Astrocyte of the cerebellum (primary cell): ENCODE measurements around the gene TNFAIP6.

Experiments
- DNase-seq: peaks from one replicate; pipeline ENCODE4 v3.0.0-alpha.2; 2011; ENCODE audit warnings: low read depth
- H3K4me3 ChIP-seq: 2 replicates; pipeline ENCODE4 v1.5.1; 2011; ENCODE audit warnings: mild to moderate bottlenecking, low read depth, low read length, moderate library complexity
- in situ Hi-C: cut with HindIII; loops from 2 replicates; pipeline ENCODE4 v1.10.0; 2017; ENCODE audit warnings: low sequenced_read_pairs
- TF ChIP-seq, protein P1 (sequence below): IDR thresholded peaks from 2 replicates; pipeline ENCODE4 v1.5.1; 2012; ENCODE audit warnings: low read length, low read depth, moderate library complexity, mild to moderate bottlenecking; ENCODE audit errors: missing control alignments

TNFAIP6 gene

GRCh38 chr2:151359768-151360461 lies 2.5 kb downstream of the TNFAIP6 start:
- no peak overlapping the region for H3K4me3 ChIP-seq
- no peak for DNase-seq
- TF ChIP-seq, protein P1, sequence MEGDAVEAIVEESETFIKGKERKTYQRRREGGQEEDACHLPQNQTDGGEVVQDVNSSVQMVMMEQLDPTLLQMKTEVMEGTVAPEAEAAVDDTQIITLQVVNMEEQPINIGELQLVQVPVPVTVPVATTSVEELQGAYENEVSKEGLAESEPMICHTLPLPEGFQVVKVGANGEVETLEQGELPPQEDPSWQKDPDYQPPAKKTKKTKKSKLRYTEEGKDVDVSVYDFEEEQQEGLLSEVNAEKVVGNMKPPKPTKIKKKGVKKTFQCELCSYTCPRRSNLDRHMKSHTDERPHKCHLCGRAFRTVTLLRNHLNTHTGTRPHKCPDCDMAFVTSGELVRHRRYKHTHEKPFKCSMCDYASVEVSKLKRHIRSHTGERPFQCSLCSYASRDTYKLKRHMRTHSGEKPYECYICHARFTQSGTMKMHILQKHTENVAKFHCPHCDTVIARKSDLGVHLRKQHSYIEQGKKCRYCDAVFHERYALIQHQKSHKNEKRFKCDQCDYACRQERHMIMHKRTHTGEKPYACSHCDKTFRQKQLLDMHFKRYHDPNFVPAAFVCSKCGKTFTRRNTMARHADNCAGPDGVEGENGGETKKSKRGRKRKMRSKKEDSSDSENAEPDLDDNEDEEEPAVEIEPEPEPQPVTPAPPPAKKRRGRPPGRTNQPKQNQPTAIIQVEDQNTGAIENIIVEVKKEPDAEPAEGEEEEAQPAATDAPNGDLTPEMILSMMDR, result no peak
- in situ Hi-C loops, result no loop called here

DNA sequence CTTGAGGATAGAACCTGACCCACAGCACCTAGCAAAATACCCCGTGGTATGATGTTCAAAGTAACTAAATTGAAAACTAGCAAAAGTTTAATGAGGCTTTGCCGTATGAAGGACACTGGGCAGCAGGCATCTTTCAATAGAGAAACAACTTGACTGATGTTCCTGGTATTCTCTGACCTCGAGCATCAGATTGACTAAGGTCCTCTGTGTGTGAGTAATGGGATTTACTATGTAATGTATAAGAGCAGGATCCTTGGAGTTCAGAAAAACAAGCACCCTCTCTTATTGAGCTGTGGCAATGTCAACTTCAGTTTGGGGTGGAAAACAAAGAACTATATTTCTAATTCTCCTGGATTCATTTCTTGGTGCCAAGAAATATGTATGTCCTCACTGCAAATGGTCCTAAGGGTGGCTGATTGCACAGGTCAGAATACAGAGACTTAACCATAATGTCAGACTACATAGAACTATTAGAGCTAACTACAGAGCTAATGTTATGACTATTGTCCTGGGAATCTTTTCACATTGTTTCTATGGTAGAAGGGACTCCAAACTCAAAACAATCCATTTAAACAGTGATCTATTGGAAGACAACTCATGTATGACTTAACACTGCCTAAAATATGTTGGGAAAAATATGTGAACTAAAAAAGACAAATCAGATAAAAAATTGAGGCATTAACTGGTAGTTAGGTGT lies 4.4 kb downstream of the TNFAIP6 start:
- H3K4me3 ChIP-seq, result no peak overlapping the region
- TF ChIP-seq, protein P1, result no peak
- in situ Hi-C loops, result no loop called here
- no peak for DNase-seq

- no peak for DNase-seq
- H3K4me3 ChIP-seq, result no peak overlapping the region
- in situ Hi-C loops, result no loop called here
- TF ChIP-seq, protein P1, result no peak
Observed at GRCh38 chr2:151363709-151364108, 6.3 kb downstream of the TNFAIP6 start.

GRCh38 chr2:151367571-151367970 lies 10.2 kb downstream of the TNFAIP6 start:
- no peak overlapping the region for H3K4me3 ChIP-seq
- peak; percentile 54 for DNase-seq
- TF ChIP-seq, protein P1, result no peak
- in situ Hi-C loops, result no loop called here

GRCh38 chr2:151374436-151374835 lies 17.0 kb downstream of the TNFAIP6 start:
- TF ChIP-seq, protein P1, result no peak
- DNase-seq, result peak; percentile 27
- in situ Hi-C loops, result no loop called here
- H3K4me3 ChIP-seq, result no peak overlapping the region

- TF ChIP-seq, protein P1, result no peak
- H3K4me3 ChIP-seq, result no peak overlapping the region
- in situ Hi-C loops, result no loop called here
Observed at GRCh38 chr2:151379169-151379568, 21.8 kb downstream of the TNFAIP6 start.

More at GRCh38 chr2:151379169-151379568, 21.8 kb downstream of the TNFAIP6 start:
- DNase-seq, result no peak
